Stomach (tissue), 9 donors: Measurements from ENCODE around the gene IQSEC1. TPM values are rescaled to one million over a fixed set of nuclear protein-coding genes. Genes with fewer than 3 reads are reported as not detected.

Source experiments
- DNase-seq, 2 donors: peaks; one replicate each; pipeline versions ENCODE4 v3.0.0 to v3.0.0-alpha.2; 2013 to 2019
- H3K27ac ChIP-seq, 5 donors: fragments of 200-600 bp in 4 of 5; sonication (generic) in 4 of 5; one replicate each; pipeline ENCODE4 v1.5.1; 2013 to 2019; ENCODE audit warnings: mild to moderate bottlenecking in 1 of 5, moderate library complexity in 1 of 5
- H3K27me3 ChIP-seq, 3 donors: fragments of 200-600 bp; sonication (generic); one replicate each; pipeline ENCODE4 v1.5.1; 2017 to 2019; ENCODE audit warnings: mixed run types in 1 of 3
- H3K36me3 ChIP-seq, 4 donors: fragments of 200-600 bp; sonication (generic); 1 replicate in 3 of 4; 2 replicates in 1 of 4; pipeline ENCODE4 v1.5.1; 2016 to 2019
- H3K4me1 ChIP-seq, 4 donors: fragments of 200-600 bp; sonication (generic); one replicate each; pipeline ENCODE4 v1.5.1; 2016 to 2019
- H3K4me3 ChIP-seq, 4 donors: fragments of 200-600 bp; sonication (generic) in 3 of 4; one replicate each; pipeline ENCODE4 v1.5.1; 2016 to 2019; ENCODE audit warnings: mild to moderate bottlenecking in 1 of 4
- H3K9me3 ChIP-seq, 4 donors: fragments of 200-600 bp; sonication (generic); one replicate each; pipeline ENCODE4 v1.5.1; 2016 to 2019
- CTCF ChIP-seq, 7 experiments: fragments of 450-650 bp in 4 of 7; fragments of 200-600 bp in 3 of 7; sonication (generic) in 3 of 7; IDR thresholded peaks; one replicate each; pipeline ENCODE4 v1.5.1; 2016 to 2019; ENCODE audit warnings: antibody characterized with exemption in 7 of 7, control low read depth in 2 of 7, mild to moderate bottlenecking in 1 of 7
- EP300 ChIP-seq: sonication (generic); formaldehyde crosslinking; IDR thresholded peaks from one replicate; pipeline ENCODE4 v1.6.1; 2017; ENCODE audit warnings: antibody characterized with exemption
- POLR2A ChIP-seq, 4 donors: fragments of 450-650 bp; IDR thresholded peaks; one replicate each; pipeline ENCODE4 v1.6.1; 2016; ENCODE audit warnings: antibody characterized with exemption in 4 of 4, control low read depth in 2 of 4, mild to moderate bottlenecking in 1 of 4, moderate library complexity in 1 of 4
- POLR2AphosphoS5 ChIP-seq, 3 donors: sonication (generic); formaldehyde crosslinking; IDR thresholded peaks; one replicate each; pipeline ENCODE4 v1.6.1; 2016; ENCODE audit warnings: antibody characterized with exemption in 3 of 3
- WGBS, 5 donors: extraction: QIAGEN DNeasy Blood & Tissue Kit in 3 of 5; methylation state at CpG; one replicate each; pipeline versions ENCODE4 v1.1.5 to v1.1.7; 2013 to 2018; 5-methylcytosine and 5-hydroxymethylcytosine counted together
- intact Hi-C: fragments of 100-400 bp; cut with DNase I; formaldehyde crosslinking; loops from one replicate; pipeline ENCODE4 v1.15.1; 2023; ENCODE audit warnings: low total_unique reads
- polyA plus RNA-seq, 3 donors: library from polyadenylated mRNA; stranded (reverse); fragments of 200-250 nt; gene quantifications; one replicate each; pipeline ENCODE4 v1.2.3, GENCODE V29; 2013
- total RNA-seq, 5 donors: library from RNA; depleted of rRNA; stranded (reverse); fragments of >200 nt; gene quantifications; one replicate each; pipeline versions ENCODE4 v1.1.0 to v1.2.3, GENCODE V29; 2014 to 2016
- donor health status: healthy with polysubstance abuse.
- donor health status: Bipolar disorder and iron deficiency.
- donor health status: healthy.

Gene IQSEC1
- total and polyA plus RNA-seq, 8 donors = 6.7 to 46.9 (median 20.8) TPM

DNA sequence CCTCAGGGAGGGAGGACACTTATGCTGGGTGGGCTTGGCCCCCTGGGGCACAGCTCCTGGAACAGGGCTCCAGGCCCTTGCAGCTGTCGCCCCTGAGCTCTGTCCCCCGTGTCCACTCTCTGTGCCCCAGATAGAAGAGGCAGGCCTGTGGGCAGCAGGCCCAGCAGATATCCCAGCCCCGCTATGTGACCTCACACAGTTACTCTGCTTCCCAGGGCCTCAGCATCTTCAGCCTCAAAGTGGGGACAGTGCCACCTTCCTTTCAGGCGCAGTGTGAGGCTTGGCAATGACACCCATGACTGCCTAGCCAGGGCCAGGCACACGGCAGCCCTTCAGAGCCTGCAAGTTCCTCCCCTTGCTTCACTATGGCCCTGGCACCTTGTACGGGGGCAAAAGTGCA, 98.4 kb downstream of the IQSEC1 start:
- WGBS, 5 donors = 78 to 90% (median 85%) methylated on average over 5 to 6 of the region's 6 CpGs
- no peak overlapping the region for H3K27ac ChIP-seq
- no peaks in the 10 kb centered on the region for H3K27me3 ChIP-seq
- peaks cover 0 to 8% (median 1%) of the 10 kb centered on the region in 4 donors for H3K4me1 ChIP-seq
- peaks cover 0 to 3% (median 0%) of the 10 kb centered on the region in 4 donors for H3K36me3 ChIP-seq
- intact Hi-C loops = no loop called here
- no peak for DNase-seq
- H3K9me3 ChIP-seq = no peaks in the 10 kb centered on the region
- TF ChIP-seq POLR2AphosphoS5 (IDR thresholded peaks at IDR 0.05) (no peak), EP300 (no peak), POLR2A (IDR thresholded peaks at IDR 0.05) (no peak), CTCF (IDR thresholded peaks at IDR 0.05) (no peak)
- H3K4me3 ChIP-seq = no peak overlapping the region

- intact Hi-C loops = no loop called here
- DNase-seq = no peak
- H3K27ac ChIP-seq = no peak overlapping the region
- no peaks in the 10 kb centered on the region for H3K9me3 ChIP-seq
- TF ChIP-seq EP300 (no peak), CTCF (IDR thresholded peaks at IDR 0.05) (no peak), POLR2AphosphoS5 (IDR thresholded peaks at IDR 0.05) (no peak), POLR2A (IDR thresholded peaks at IDR 0.05) (no peak)
- H3K4me1 ChIP-seq = peaks cover 0 to 13% (median 3%) of the 10 kb centered on the region in 4 donors
- no peaks in the 10 kb centered on the region for H3K27me3 ChIP-seq
- H3K36me3 ChIP-seq = no peaks in the 10 kb centered on the region
- WGBS, 5 donors = 68 to 80% (median 75%) methylated on average over 6 of the region's 6 CpGs
- no peak overlapping the region for H3K4me3 ChIP-seq
These were observed 98.9 kb downstream of the IQSEC1 start for GRCh38 chr3:12974334-12974733.

DNA sequence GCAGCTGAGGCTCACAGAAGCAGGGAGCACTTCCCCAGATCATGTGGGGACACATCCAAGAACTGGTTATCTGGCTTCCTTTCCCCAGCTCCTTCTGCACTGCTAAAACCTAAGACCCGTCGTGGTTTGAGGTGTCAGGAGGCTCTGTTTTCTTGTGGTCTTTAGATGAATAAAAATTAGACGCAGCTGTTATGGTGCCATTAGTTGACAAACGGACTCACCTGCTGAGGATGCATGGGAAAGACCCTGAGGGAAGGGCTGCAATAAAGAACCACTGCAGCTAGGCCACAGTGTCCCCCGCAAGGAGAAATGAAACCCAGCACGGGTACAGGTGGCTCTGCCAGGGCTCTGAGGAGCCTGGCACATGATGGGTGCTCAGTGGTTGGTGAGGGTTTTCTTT, 99.4 kb downstream of the IQSEC1 start:
- TF ChIP-seq CTCF (IDR thresholded peaks at IDR 0.05) = no peak
- no peaks in the 10 kb centered on the region for H3K27me3 ChIP-seq
- no peak overlapping the region for H3K27ac ChIP-seq
- no peak for DNase-seq
- H3K4me3 ChIP-seq = no peak overlapping the region
- H3K4me1 ChIP-seq = peaks cover 0 to 18% (median 6%) of the 10 kb centered on the region in 4 donors
- intact Hi-C loops = no loop called here
- 80 to 85% (median 82%) methylated on average over 6 of the region's 6 CpGs for WGBS, 5 donors
- H3K36me3 ChIP-seq = no peaks in the 10 kb centered on the region
- no peaks in the 10 kb centered on the region for H3K9me3 ChIP-seq

DNA sequence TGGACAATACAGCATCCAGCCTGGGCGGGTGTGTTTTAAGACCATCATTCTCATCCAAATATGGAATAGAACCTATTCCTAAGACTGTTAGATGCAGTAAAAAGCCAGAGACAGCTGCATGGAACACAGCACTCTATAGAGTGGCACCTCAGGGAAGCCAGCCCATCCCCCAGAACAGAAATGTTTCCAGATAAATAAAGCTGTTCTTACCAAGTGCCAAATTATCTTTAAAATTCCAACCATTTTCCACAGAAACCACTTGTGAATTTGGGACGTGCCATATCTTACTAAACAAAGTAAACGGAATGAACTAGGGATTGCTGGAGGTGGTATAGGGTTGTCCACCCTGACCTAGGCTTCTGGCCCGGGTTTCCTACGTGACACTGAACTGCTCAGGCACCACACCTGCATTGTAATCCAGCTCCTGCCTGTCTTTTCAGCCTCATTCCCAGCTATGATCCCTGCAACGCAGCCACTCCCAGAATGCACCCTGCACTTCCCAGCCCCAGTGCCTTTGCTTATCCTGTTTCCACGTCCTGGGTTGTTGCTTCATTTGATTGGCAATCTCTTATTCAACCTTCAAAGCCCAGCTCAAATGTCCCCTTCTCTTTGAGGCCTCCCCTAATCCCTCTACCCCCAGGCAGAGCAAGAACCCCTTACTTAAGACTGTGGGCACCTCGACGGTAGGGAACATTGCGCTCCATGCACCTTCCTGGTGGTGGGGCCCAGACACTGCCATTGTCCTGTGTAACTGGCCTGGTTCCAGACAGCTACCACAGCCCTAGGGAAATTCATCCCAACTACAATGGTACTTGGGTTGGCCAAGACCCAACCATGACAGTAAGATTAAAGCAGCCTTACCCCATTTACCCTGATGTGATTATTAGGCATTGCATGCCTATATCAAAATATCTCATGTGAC, 100.2 kb downstream of the IQSEC1 start:
- no peak for TF ChIP-seq CTCF (IDR thresholded peaks at IDR 0.05)
- no peak for TF ChIP-seq POLR2AphosphoS5 (IDR thresholded peaks at IDR 0.05)
- no peak overlapping the region for H3K27ac ChIP-seq
- DNase-seq = no peak

More for the DNA sequence above, 100.2 kb downstream of the IQSEC1 start:
- no peaks in the 10 kb centered on the region for H3K27me3 ChIP-seq
- intact Hi-C loops = no loop called here
- no peaks in the 10 kb centered on the region for H3K36me3 ChIP-seq
- no peak overlapping the region for H3K4me3 ChIP-seq
- H3K4me1 ChIP-seq = peaks cover 2 to 26% (median 14%) of the 10 kb centered on the region in 4 donors
- 72 to 85% (median 76%) methylated on average over 10 of the region's 10 CpGs for WGBS, 5 donors
- no peaks in the 10 kb centered on the region for H3K9me3 ChIP-seq
